ENCODE measurements around the gene CTPS2.
"Not testable (repeated sequence)": the region's sequence is repeated elsewhere in the genome, so short reads cannot be mapped to it uniquely, and the experiment has no call there.

CTPS2 gene

GRCh38 chrX:16603822-16604221, 108.6 kb downstream of the CTPS2 start:
- no peak for DNase-seq (ENCODE audit: low read depth)
- H3K4me3 ChIP-seq (ENCODE audit: low read depth, low read length), result no peak overlapping the region
- in situ Hi-C loops (cut with HindIII; ENCODE audit: low sequenced_read_pairs), result no loop called here
- TF ChIP-seq CTCF (IDR thresholded peaks at IDR 0.05; ENCODE audit: low read depth, low read length, missing control alignments), result no peak

DNA sequence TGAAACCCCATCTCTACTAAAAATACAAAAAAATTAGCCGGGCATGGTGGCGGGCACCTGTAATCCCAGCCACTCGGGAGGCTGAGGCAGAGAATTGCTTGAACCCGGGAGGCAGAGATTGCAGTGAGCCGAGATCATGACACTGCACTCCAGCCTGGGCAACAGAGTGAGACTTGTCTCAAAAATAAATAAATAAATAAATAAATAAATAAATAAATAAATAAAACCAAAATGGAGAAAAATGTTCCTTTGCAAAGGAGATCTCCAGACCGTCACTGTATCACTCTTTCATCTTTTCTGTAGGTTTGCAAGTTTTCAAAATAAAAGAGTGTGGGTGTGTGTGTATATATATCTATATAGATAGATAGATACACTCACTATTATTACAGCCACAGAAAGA, 109.2 kb downstream of the CTPS2 start:
- not testable (repeated sequence) for DNase-seq (ENCODE audit: low read depth)

GRCh38 chrX:16601885-16602284, 110.6 kb downstream of the CTPS2 start:
- in situ Hi-C loops (cut with HindIII; ENCODE audit: low sequenced_read_pairs), result no loop called here

More for the DNA sequence above, 109.2 kb downstream of the CTPS2 start:
- in situ Hi-C loops (cut with HindIII; ENCODE audit: low sequenced_read_pairs); H3K4me3 ChIP-seq (ENCODE audit: low read depth, low read length): not testable (repeated sequence)

GRCh38 chrX:16594490-16594889, 118.0 kb downstream of the CTPS2 start:
- no peak overlapping the region for H3K4me3 ChIP-seq (ENCODE audit: low read depth, low read length)
- no peak for DNase-seq (ENCODE audit: low read depth)
- in situ Hi-C loops (cut with HindIII; ENCODE audit: low sequenced_read_pairs), result no loop called here
- TF ChIP-seq CTCF (IDR thresholded peaks at IDR 0.05; ENCODE audit: low read depth, low read length, missing control alignments), result no peak

More at GRCh38 chrX:16601885-16602284, 110.6 kb downstream of the CTPS2 start:
- DNase-seq (ENCODE audit: low read depth), result no peak
- H3K4me3 ChIP-seq (ENCODE audit: low read depth, low read length), result no peak overlapping the region
- no peak for TF ChIP-seq CTCF (IDR thresholded peaks at IDR 0.05; ENCODE audit: low read depth, low read length, missing control alignments)

GRCh38 chrX:16593801-16594200, 118.7 kb downstream of the CTPS2 start:
- no peak for TF ChIP-seq CTCF (IDR thresholded peaks at IDR 0.05; ENCODE audit: low read depth, low read length, missing control alignments)
- no peak for DNase-seq (ENCODE audit: low read depth)
- in situ Hi-C loops (cut with HindIII; ENCODE audit: low sequenced_read_pairs), result no loop called here
- no peak overlapping the region for H3K4me3 ChIP-seq (ENCODE audit: low read depth, low read length)

GRCh38 chrX:16592194-16592770, 120.2 kb downstream of the CTPS2 start:
- TF ChIP-seq CTCF (IDR thresholded peaks at IDR 0.05; ENCODE audit: low read depth, low read length, missing control alignments), result no peak
- in situ Hi-C loops (cut with HindIII; ENCODE audit: low sequenced_read_pairs), result no loop called here
- DNase-seq (ENCODE audit: low read depth), result no peak
- no peak overlapping the region for H3K4me3 ChIP-seq (ENCODE audit: low read depth, low read length)

GRCh38 chrX:16589826-16590225, 122.6 kb downstream of the CTPS2 start:
- in situ Hi-C loops (cut with HindIII; ENCODE audit: low sequenced_read_pairs), result no loop called here
- TF ChIP-seq CTCF (IDR thresholded peaks at IDR 0.05; ENCODE audit: low read depth, low read length, missing control alignments), result no peak
- no peak for DNase-seq (ENCODE audit: low read depth)
- H3K4me3 ChIP-seq (ENCODE audit: low read depth, low read length), result no peak overlapping the region
